ENCODE results near the gene AKAP8L. TPM values are rescaled to one million over a fixed set of nuclear protein-coding genes. Genes with fewer than 3 reads are reported as not detected.

The AKAP8L gene
- total and polyA plus RNA-seq, 4 donors = 16.4 to 67.1 (median 42.9) TPM

DNA sequence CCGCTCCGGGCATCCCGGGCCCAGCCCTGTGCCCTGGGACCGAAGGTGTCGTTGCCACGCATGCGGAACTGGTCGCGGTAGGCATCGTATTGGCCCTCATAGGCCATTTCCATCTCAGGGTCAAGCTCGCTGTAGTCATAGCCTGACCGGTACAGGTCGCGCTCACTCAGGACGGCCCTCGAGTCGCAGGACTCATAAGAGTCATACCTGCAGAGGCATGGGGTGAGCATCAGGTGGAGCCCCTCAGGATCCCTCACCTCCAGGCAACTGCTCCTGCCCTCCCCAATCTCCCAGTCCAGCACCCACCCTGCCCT, 17.4 kb downstream of the AKAP8L start:
- TF ChIP-seq RXRA (IDR thresholded peaks at IDR 0.05) = no peak
- no peak for TF ChIP-seq YY1 (IDR thresholded peaks at IDR 0.05)
- TF ChIP-seq, protein P1, sequence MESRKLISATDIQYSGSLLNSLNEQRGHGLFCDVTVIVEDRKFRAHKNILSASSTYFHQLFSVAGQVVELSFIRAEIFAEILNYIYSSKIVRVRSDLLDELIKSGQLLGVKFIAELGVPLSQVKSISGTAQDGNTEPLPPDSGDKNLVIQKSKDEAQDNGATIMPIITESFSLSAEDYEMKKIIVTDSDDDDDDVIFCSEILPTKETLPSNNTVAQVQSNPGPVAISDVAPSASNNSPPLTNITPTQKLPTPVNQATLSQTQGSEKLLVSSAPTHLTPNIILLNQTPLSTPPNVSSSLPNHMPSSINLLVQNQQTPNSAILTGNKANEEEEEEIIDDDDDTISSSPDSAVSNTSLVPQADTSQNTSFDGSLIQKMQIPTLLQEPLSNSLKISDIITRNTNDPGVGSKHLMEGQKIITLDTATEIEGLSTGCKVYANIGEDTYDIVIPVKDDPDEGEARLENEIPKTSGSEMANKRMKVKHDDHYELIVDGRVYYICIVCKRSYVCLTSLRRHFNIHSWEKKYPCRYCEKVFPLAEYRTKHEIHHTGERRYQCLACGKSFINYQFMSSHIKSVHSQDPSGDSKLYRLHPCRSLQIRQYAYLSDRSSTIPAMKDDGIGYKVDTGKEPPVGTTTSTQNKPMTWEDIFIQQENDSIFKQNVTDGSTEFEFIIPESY (IDR thresholded peaks at IDR 0.05) = no peak
- TF ChIP-seq RAD21 (IDR thresholded peaks at IDR 0.05) = no peak
- TF ChIP-seq, protein P2, sequence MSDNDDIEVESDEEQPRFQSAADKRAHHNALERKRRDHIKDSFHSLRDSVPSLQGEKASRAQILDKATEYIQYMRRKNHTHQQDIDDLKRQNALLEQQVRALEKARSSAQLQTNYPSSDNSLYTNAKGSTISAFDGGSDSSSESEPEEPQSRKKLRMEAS (IDR thresholded peaks at IDR 0.05) = no peak
- no peak for TF ChIP-seq EGR1 (IDR thresholded peaks at IDR 0.05; ENCODE audit: low read depth in 2 of 2)
- TF ChIP-seq SP1 (IDR thresholded peaks at IDR 0.05) = no peak
- TF ChIP-seq, protein P3, sequence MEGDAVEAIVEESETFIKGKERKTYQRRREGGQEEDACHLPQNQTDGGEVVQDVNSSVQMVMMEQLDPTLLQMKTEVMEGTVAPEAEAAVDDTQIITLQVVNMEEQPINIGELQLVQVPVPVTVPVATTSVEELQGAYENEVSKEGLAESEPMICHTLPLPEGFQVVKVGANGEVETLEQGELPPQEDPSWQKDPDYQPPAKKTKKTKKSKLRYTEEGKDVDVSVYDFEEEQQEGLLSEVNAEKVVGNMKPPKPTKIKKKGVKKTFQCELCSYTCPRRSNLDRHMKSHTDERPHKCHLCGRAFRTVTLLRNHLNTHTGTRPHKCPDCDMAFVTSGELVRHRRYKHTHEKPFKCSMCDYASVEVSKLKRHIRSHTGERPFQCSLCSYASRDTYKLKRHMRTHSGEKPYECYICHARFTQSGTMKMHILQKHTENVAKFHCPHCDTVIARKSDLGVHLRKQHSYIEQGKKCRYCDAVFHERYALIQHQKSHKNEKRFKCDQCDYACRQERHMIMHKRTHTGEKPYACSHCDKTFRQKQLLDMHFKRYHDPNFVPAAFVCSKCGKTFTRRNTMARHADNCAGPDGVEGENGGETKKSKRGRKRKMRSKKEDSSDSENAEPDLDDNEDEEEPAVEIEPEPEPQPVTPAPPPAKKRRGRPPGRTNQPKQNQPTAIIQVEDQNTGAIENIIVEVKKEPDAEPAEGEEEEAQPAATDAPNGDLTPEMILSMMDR (IDR thresholded peaks at IDR 0.05; ENCODE audit: low read depth, low read length, missing input control) = no peak
- TF ChIP-seq GABPA (IDR thresholded peaks at IDR 0.05 in 1 of 2, conservative IDR thresholded peaks at IDR 0.05 in 1 of 2) = no peak
- TF ChIP-seq, protein P4, sequence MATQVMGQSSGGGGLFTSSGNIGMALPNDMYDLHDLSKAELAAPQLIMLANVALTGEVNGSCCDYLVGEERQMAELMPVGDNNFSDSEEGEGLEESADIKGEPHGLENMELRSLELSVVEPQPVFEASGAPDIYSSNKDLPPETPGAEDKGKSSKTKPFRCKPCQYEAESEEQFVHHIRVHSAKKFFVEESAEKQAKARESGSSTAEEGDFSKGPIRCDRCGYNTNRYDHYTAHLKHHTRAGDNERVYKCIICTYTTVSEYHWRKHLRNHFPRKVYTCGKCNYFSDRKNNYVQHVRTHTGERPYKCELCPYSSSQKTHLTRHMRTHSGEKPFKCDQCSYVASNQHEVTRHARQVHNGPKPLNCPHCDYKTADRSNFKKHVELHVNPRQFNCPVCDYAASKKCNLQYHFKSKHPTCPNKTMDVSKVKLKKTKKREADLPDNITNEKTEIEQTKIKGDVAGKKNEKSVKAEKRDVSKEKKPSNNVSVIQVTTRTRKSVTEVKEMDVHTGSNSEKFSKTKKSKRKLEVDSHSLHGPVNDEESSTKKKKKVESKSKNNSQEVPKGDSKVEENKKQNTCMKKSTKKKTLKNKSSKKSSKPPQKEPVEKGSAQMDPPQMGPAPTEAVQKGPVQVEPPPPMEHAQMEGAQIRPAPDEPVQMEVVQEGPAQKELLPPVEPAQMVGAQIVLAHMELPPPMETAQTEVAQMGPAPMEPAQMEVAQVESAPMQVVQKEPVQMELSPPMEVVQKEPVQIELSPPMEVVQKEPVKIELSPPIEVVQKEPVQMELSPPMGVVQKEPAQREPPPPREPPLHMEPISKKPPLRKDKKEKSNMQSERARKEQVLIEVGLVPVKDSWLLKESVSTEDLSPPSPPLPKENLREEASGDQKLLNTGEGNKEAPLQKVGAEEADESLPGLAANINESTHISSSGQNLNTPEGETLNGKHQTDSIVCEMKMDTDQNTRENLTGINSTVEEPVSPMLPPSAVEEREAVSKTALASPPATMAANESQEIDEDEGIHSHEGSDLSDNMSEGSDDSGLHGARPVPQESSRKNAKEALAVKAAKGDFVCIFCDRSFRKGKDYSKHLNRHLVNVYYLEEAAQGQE (IDR thresholded peaks at IDR 0.05) = no peak
- TF ChIP-seq JUND (IDR thresholded peaks at IDR 0.05) = no peak
- no peak for TF ChIP-seq FOXA1 (IDR thresholded peaks at IDR 0.05)
- no peak for TF ChIP-seq NR2F2 (IDR thresholded peaks at IDR 0.05)
- Histone ChIP-seq H3K4me3 (ENCODE audit: low read depth in 1 of 3, low read length in 3 of 3) (no peak overlapping the region), H3K9me3 (ENCODE audit: control insufficient read depth in 4 of 4, low read length in 3 of 4) (no peaks in the 10 kb centered on the region), H3K4me1 (ENCODE audit: control insufficient read depth in 4 of 4, insufficient read depth in 4 of 4, low read length in 3 of 4) (peaks cover 0 to 7% (median 4%) of the 10 kb centered on the region in 4 donors), H3K27me3 (ENCODE audit: control insufficient read depth in 4 of 4, insufficient read depth in 4 of 4, low read length in 3 of 4) (no peaks in the 10 kb centered on the region), H3K9ac (ENCODE audit: low read depth in 1 of 2, low read length in 2 of 2) (no peak overlapping the region), H3K27ac (ENCODE audit: low read depth in 1 of 2, low read length in 2 of 2) (no peak overlapping the region), H3K36me3 (ENCODE audit: control insufficient read depth in 4 of 4, insufficient read depth in 3 of 4, low read depth in 1 of 4, low read length in 3 of 4) (peaks cover 30 to 73% (median 53%) of the 10 kb centered on the region in 4 donors)
- DNase-seq (ENCODE audit: low spot score) = no peak
- WGBS = 96% methylated on average over 17 of the region's 17 CpGs

DNA sequence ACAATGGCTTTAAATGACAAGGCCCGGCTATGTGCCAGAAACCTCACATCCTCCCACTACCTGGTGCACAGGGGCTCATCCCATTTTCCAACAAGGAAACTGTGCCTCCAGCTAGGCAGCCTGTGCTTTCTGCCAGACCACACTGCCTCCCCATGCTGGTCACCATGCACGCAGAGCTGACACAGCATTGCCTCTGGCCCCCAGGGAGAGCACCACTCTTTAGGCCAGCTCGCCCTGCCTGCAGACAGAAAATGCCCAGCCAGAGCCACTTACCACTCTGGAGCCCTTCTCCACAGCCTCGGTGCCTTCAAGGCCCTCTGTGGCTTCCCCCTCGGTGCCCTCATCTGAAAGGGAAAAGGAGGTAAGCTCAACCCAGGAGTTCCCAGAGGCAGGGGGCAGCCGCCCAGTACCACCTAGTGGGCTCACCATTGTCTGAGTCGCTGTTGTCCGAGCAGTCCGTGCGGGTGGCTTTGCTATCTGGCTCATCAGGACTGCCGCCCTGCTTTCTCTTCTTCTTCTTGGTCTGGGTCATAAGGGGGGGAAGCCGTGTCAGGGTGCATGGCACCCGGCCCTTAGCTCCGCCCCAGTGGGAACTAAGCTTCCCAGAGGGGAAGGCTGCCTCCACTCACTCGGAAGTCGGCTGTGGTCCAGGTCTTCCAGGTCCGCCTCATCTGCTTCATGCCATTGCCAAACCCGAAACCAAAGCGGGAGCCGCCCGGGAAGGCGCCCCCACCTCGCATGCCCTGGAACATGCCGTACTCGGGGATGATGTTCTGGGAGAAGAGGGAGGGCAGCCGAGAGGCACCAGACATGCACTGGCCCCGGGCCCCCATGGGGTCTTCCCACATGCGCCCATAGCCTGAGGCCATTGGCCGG, 18.0 kb downstream of the AKAP8L start:
- no peak overlapping the region for H3K9ac ChIP-seq (ENCODE audit: low read depth in 1 of 2, low read length in 2 of 2)
- peaks cover 30 to 79% (median 58%) of the 10 kb centered on the region in 4 donors for H3K36me3 ChIP-seq (ENCODE audit: control insufficient read depth in 4 of 4, insufficient read depth in 3 of 4, low read depth in 1 of 4, low read length in 3 of 4)
- no peak overlapping the region for H3K4me3 ChIP-seq (ENCODE audit: low read depth in 1 of 3, low read length in 3 of 3)
- H3K4me1 ChIP-seq (ENCODE audit: control insufficient read depth in 4 of 4, insufficient read depth in 4 of 4, low read length in 3 of 4) = peaks cover 0 to 7% (median 4%) of the 10 kb centered on the region in 4 donors
- H3K9me3 ChIP-seq (ENCODE audit: control insufficient read depth in 4 of 4, low read length in 3 of 4) = no peaks in the 10 kb centered on the region
- WGBS = 95% methylated on average over 29 of the region's 29 CpGs
- no peak overlapping the region for H3K27ac ChIP-seq (ENCODE audit: low read depth in 1 of 2, low read length in 2 of 2)
- H3K27me3 ChIP-seq (ENCODE audit: control insufficient read depth in 4 of 4, insufficient read depth in 4 of 4, low read length in 3 of 4) = no peaks in the 10 kb centered on the region
- no peak for DNase-seq (ENCODE audit: low spot score)
- TF ChIP-seq HNF4G (IDR thresholded peaks at IDR 0.05) (no peak), GABPA (IDR thresholded peaks at IDR 0.05 in 1 of 2, conservative IDR thresholded peaks at IDR 0.05 in 1 of 2) (no peak), FOXA2 (IDR thresholded peaks at IDR 0.05) (no peak), NR2F2 (IDR thresholded peaks at IDR 0.05) (no peak), TAF1 (conservative IDR thresholded peaks at IDR 0.05) (no peak), YY1 (IDR thresholded peaks at IDR 0.05) (no peak), JUND (IDR thresholded peaks at IDR 0.05) (no peak), FOXA1 (IDR thresholded peaks at IDR 0.05) (no peak), HNF4A (conservative IDR thresholded peaks at IDR 0.05) (no peak), RAD21 (IDR thresholded peaks at IDR 0.05) (no peak)
- TF ChIP-seq, protein P1 (IDR thresholded peaks at IDR 0.05) = no peak
- TF ChIP-seq, protein P2 (IDR thresholded peaks at IDR 0.05) = no peak
- TF ChIP-seq, protein P3 (IDR thresholded peaks at IDR 0.05; ENCODE audit: low read depth, low read length, missing input control) = no peak
